AG09319 (cell line): ENCODE data around the gene ARHGEF4.

ENCODE experiments used
- DNase-seq: peaks from one replicate; pipeline ENCODE4 v3.0.0-alpha.2; 2010; ENCODE audit warnings: low read depth; ENCODE audit errors: extremely low read depth
- TF ChIP-seq, protein P1 (sequence below): IDR thresholded peaks from 2 replicates; pipeline ENCODE4 v1.5.1; 2011; ENCODE audit warnings: low read depth, mild to moderate bottlenecking, inconsistent platforms, low read length, moderate library complexity

ARHGEF4 gene

DNA sequence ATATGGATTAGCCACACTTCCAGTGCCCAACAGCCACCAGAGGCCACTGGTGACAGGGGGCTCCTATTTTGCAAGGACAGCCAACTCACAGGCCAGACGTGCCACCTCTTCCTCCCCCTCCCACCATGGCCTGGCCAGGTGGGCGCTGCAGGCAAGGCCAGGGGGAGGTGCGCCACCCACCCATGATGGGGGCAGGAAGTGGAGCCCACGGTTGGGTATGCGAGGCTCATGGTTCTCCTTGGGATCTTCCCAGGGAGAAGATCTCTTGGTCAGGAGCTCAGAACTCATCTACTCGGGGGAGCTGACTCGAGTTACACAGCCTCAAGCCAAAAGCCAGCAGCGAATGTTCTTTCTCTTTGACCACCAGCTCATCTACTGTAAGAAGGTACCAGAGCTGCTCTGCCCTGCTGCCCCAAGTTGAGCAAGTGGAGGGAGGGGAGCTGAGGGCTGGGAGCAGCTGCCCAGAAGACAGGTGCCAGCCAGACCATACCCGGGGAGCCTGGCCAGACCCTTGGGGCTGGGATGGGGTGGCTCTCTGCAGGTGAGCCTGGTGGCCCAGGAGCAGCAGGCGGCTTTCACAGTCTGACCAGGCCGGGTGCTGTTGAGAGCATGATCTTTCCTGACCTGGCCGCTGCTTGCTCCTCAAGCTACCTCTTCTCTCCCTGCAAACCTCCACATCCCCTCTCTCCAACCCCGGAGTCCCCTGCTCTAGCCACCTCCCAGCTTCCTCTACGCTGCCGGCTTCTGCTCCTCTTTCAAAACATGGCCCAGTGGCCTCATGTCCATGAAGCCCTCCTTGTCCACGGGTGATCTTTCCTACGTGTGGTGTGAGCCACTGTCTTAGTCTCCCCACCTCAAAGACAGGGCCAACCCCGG lies 206.7 kb downstream of the ARHGEF4 start:
- DNase-seq: no peak
- TF ChIP-seq, protein P1, sequence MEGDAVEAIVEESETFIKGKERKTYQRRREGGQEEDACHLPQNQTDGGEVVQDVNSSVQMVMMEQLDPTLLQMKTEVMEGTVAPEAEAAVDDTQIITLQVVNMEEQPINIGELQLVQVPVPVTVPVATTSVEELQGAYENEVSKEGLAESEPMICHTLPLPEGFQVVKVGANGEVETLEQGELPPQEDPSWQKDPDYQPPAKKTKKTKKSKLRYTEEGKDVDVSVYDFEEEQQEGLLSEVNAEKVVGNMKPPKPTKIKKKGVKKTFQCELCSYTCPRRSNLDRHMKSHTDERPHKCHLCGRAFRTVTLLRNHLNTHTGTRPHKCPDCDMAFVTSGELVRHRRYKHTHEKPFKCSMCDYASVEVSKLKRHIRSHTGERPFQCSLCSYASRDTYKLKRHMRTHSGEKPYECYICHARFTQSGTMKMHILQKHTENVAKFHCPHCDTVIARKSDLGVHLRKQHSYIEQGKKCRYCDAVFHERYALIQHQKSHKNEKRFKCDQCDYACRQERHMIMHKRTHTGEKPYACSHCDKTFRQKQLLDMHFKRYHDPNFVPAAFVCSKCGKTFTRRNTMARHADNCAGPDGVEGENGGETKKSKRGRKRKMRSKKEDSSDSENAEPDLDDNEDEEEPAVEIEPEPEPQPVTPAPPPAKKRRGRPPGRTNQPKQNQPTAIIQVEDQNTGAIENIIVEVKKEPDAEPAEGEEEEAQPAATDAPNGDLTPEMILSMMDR: no peak

DNA sequence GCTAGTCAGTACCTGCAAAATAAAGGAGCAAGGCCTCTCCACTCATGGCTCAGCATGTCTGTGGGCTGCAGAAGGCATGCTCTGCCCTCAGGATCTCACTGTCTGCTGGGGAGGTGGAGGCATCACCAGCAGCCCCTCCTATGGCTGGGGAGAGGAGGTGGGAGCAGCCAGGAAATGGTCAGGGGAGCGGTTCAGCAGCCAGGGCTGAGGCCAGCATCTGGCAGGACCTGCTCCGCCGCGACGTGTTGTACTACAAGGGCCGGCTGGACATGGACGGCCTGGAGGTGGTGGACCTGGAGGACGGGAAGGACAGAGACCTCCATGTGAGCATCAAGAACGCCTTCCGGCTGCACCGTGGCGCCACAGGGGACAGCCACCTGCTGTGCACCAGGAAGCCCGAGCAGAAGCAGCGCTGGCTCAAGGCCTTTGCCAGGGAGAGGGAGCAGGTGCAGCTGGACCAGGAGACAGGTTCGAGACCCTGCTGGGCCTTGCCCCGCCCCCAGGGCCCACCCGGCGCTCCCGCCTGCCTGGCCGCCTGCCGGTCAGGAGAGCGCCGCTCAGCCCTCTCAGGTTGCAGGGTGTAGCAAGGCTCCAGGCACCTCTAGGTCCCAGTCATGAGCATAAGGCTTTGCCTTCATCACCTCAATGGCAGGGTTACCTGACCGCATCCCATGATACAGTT lies 207.5 kb downstream of the ARHGEF4 start:
- DNase-seq: no peak
- TF ChIP-seq, protein P1: no peak

DNA sequence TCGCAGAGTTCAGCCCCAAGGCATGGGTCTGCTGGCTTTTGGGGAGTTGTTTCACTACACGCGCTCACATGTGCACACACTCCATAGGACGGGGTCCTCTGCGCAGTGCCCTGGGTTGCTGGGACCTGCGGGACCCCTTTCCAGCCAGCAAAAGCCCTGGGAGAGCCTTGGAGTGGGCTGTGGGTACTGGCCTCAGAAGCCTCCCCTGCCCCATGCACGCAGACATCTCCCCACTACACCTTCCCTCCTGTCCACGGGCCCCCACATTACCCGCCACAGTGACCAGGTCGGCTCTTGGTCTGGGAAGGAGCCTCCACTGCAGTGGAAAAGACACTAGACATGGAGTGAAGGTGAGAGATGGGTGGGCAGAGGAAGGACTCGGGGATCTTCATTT lies 208.0 kb downstream of the ARHGEF4 start:
- DNase-seq: no peak
- TF ChIP-seq, protein P1: no peak

DNA sequence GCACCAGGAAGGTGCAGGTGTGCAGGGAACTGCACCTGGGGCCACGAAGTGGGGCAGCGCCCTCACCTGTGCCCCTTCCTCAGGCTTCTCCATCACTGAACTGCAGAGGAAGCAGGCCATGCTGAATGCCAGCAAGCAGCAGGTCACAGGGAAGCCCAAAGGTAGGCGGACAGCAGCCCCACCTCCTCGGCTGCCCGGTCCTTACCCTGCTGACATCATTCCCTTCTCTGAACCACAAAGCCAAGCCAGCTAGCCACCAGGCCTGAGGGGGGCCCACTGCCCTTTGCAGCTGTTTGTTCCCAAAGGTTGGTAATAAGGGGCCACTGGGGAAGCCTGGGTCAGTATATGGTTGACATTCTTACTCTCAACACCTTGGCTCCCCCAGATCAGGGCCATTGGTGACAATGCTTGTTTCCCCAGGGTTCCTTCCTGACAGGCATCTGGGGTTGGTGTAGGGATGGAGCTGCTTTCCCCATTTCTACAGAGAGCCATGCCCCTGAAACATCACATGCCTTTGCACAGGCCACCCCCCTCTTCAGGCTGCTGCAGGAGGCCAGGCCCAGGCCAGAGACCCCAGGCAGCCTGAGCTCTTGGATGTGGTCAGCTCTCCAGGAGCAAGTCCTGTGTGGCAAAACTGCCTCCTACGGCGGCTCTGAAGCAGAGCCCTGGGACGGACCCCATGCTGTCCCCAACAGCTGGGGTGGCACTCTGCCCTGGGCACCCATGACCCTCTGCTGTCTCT lies 208.7 kb downstream of the ARHGEF4 start:
- no peak for DNase-seq

DNA sequence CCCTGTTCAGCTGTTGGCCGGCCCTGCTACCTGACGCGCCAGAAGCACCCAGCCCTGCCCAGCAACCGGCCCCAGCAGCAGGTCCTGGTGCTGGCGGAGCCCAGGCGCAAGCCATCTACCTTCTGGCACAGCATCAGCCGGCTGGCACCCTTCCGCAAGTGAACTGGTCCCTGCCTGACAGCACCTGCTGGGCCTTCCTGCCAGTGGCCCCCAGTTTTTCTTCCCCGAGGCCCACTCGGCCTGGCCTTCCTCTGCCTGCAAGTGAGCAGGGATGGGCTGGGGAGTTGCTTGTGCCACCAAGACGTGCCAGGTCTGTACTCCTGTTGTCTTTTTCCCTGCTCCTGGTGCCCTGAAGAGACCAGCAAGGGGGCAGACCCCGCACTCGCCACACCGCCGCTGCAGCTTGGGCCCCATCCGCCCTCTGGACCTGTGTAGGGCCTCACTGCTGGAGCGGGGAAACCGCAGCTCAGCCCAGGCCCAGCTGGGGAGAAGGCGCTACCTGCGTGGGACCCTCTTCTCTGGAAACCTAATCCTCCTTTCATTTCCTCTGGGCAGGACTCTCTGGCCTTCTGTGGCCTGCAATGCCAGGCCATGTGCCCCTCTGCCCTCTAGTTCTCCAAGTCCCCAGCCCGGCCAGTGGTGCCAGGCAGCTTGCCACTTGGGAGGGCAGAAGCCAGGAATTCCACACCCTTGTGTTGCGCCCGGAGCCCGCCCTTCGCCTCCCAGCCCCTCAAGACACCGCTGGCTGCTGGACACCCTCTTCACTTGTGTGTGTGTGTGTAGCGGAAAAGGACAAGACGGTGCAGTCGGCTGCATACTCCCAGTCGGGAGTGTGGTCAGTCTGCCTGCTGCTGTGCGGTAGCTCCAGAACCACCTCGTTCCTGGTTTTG lies 209.6 kb downstream of the ARHGEF4 start:
- DNase-seq: no peak
- TF ChIP-seq, protein P1: no peak

More for the DNA sequence above, 208.7 kb downstream of the ARHGEF4 start:
- TF ChIP-seq, protein P1: no peak

DNA sequence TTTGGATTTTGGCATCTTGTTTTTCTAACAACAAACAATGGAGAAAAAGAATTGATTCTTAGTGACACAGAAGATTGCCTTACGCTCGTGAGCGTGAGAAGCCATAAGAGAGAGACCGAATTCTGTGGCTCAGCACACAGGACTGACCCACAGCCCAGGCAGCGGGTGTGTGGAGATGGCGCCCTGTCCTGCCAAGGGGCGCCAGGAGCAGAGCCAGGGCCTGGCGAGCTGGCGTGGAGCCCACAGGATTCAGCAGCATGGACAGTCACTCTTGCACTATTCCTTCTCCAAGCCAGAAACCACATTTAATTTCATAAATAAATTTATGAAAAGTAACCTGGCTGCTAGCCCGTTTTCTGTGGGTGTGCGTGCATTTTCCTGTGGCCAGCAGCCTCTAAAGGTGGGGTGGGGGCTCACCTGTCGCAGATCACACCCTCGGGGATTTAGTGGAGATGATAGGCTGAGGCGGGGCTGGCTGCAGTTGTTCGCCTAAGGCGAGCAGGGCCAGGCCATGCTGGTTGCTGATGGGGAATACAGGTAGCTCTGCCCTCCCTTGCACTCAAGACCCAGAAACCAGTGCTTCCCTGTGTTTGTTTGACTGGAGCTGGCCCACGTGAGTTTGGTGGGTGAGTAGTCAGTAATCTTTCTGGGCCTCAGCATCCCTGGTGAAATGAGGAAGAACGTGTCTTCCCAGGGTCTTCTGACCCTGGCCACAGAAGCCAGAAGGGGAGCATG lies 210.4 kb downstream of the ARHGEF4 start:
- TF ChIP-seq, protein P1: no peak
- DNase-seq: no peak
